ENCODE measurements around the gene RPS15.

- TF ChIP-seq CTCF (IDR thresholded peaks at IDR 0.05), result no peak
- no peak for TF ChIP-seq POLR2A (IDR thresholded peaks at IDR 0.05)
Measured at GRCh38 chr19:1423436-1424191, 14.6 kb upstream of the RPS15 start.

Data from body of pancreas (tissue), 4 donors.